MM.1S (cell line): ENCODE data around the gene RAB35.

ENCODE experiments used
- EZH2 ChIP-seq: fragments of 300-600 bp; sonication (generic); optimal IDR thresholded peaks from 2 replicates; pipeline ENCODE3; 2017; ENCODE audit warnings: low read depth, mild to moderate bottlenecking, antibody characterized with exemption, low read length, mixed read lengths
- EZH2phosphoT487 ChIP-seq: fragments of 300-600 bp; sonication (generic); IDR thresholded peaks from 2 replicates; pipeline ENCODE4 v1.6.1; 2018; ENCODE audit warnings: antibody characterized with exemption, low read length
- TF ChIP-seq, protein P1 (sequence below): fragments of 300-600 bp; sonication (generic); IDR thresholded peaks from 2 replicates; pipeline ENCODE4 v1.5.1; 2016; ENCODE audit warnings: antibody characterized with exemption, low read length, mixed read lengths

DNA sequence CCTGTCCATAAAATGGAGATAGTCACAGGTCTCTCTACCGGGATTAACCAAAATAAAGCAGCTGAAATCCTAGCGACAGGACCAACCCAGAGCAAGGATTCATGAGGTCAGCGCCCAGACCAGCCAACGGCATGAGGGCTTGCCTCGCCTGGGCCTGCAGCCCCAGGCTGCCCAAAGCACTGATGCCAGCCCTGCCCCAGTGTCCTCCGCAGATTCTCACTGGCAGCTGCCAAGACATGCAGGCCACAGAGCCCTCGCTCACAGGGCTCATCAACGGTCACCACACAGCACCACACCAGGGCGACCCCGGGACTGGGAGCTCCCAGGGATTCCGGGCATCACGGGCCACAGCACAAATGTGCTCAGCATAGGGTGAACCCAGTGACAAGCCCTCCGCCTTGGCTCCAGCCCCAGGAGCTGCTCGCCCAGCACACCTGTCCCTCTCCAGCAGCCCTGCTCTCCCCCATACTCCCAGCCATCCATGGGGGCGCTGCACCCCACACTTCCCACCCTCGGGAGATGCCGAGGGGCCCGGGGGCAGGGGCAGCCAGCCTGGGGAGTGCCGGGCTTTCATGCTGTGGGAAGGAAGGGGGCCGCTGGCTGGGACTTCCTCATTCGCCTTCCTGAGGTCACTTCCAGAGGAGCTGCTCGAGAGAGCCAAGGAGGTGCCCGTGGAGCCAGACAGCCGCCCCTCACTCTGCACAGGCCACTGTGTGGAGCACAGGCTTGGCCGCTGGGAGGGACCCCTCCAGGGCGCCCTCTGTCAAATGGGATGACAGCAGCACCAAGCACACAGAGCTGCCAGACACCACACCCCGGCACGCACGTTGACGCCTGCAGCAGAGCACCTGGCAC lies 14.1 kb downstream of the RAB35 start:
- TF ChIP-seq, protein P1, sequence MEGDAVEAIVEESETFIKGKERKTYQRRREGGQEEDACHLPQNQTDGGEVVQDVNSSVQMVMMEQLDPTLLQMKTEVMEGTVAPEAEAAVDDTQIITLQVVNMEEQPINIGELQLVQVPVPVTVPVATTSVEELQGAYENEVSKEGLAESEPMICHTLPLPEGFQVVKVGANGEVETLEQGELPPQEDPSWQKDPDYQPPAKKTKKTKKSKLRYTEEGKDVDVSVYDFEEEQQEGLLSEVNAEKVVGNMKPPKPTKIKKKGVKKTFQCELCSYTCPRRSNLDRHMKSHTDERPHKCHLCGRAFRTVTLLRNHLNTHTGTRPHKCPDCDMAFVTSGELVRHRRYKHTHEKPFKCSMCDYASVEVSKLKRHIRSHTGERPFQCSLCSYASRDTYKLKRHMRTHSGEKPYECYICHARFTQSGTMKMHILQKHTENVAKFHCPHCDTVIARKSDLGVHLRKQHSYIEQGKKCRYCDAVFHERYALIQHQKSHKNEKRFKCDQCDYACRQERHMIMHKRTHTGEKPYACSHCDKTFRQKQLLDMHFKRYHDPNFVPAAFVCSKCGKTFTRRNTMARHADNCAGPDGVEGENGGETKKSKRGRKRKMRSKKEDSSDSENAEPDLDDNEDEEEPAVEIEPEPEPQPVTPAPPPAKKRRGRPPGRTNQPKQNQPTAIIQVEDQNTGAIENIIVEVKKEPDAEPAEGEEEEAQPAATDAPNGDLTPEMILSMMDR: no peak
- no peak for TF ChIP-seq EZH2
- TF ChIP-seq EZH2phosphoT487: no peak
